ENCODE data around the gene RAB25.

GRCh38 chr1:156118177-156118868, 57.4 kb downstream of the RAB25 start:
- TF ChIP-seq CTCF (IDR thresholded peaks at IDR 0.05; ENCODE audit: poor library complexity, severe bottlenecking) (no peak), POLR2AphosphoS5 (IDR thresholded peaks at IDR 0.05) (no peak)
